Thymus (tissue), 14 donors: ENCODE results near the gene CDKN2B. TPM values are rescaled to one million over a fixed set of nuclear protein-coding genes. Genes with fewer than 3 reads are reported as not detected.
A peak's percentile ranks its signal among the peaks of the same experiment; 100 is the strongest.
"Not testable (repeated sequence)": the region's sequence is repeated elsewhere in the genome, so short reads cannot be mapped to it uniquely, and the experiment has no call there.

Experiments used
- DNase-seq, 9 donors: peaks; one replicate each; pipeline ENCODE4 v3.0.0-alpha.2; 2013; ENCODE audit warnings: low spot score in 9 of 9, low read depth in 6 of 9, missing footprints in 1 of 9
- H3K27ac ChIP-seq, 2 donors: one replicate each; pipeline ENCODE4 v1.5.1; 2013; ENCODE audit warnings: control low read depth in 1 of 2, low read depth in 1 of 2, low read length in 1 of 2, mild to moderate bottlenecking in 1 of 2, moderate library complexity in 1 of 2
- H3K27me3 ChIP-seq, 2 donors: one replicate each; pipeline ENCODE4 v1.5.1; 2013; ENCODE audit warnings: low read length in 1 of 2; ENCODE audit not compliant: control insufficient read depth in 2 of 2, insufficient read depth in 1 of 2
- H3K36me3 ChIP-seq, 2 donors: one replicate each; pipeline ENCODE4 v1.5.1; 2013; ENCODE audit warnings: low read length in 1 of 2, mild to moderate bottlenecking in 1 of 2, moderate library complexity in 1 of 2; ENCODE audit not compliant: control insufficient read depth in 2 of 2, insufficient read depth in 2 of 2
- H3K4me1 ChIP-seq, 2 donors: one replicate each; pipeline ENCODE4 v1.5.1; 2013; ENCODE audit warnings: low read length in 2 of 2; ENCODE audit not compliant: control insufficient read depth in 2 of 2, insufficient read depth in 2 of 2
- H3K4me3 ChIP-seq, 2 donors: one replicate each; pipeline ENCODE4 v1.5.1; 2013; ENCODE audit warnings: low read length in 2 of 2, control low read depth in 1 of 2, mild to moderate bottlenecking in 1 of 2
- H3K9me3 ChIP-seq, 2 donors: one replicate each; pipeline ENCODE4 v1.5.1; 2013; ENCODE audit warnings: low read length in 1 of 2, mild to moderate bottlenecking in 1 of 2; ENCODE audit not compliant: control insufficient read depth in 2 of 2, insufficient read depth in 1 of 2
- WGBS: extraction: QIAGEN DNeasy Blood & Tissue Kit; methylation state at CpG from one replicate; pipeline ENCODE4 v1.1.7; 2013; 5-methylcytosine and 5-hydroxymethylcytosine counted together
- long read RNA-seq, 10 donors: transcript quantifications; one replicate each; lab custom pipeline, GENCODE V29; 2026
- polyA plus RNA-seq: library from polyadenylated mRNA; stranded (reverse); fragments of 200-250 nt; gene quantifications from one replicate; pipeline ENCODE4 v1.2.3, GENCODE V29; 2013
- total RNA-seq: library from RNA; stranded (reverse); fragments of 120-200 nt; gene quantifications from one replicate; pipeline ENCODE4 v1.2.4, GENCODE V29; 2013
- donor health status: healthy.

CDKN2B gene
- total RNA-seq = 0.80 TPM
- polyA plus RNA-seq = 7.3 TPM
- long read RNA-seq, donor 1 = 0 reads
- long read RNA-seq, donor 2 = 0 reads
- long read RNA-seq, donor 3 = 0 reads
- long read RNA-seq, donor 4 = 0 reads
- long read RNA-seq, donor 5 = 0 reads
- long read RNA-seq, donor 6 = 0 reads
- long read RNA-seq, donor 7 = 0 reads
- long read RNA-seq, donor 8 = 0 reads
- long read RNA-seq, donor 9 = 0 reads
- long read RNA-seq, donor 10 = 0 reads

- Histone ChIP-seq H3K4me1 (peaks cover 2 to 11% of the 10 kb centered on the region in 2 donors), H3K4me3 (peak within 1 kb of the TSS; percentile 39 to 45), H3K27ac (no peak within 1 kb of the TSS), H3K27me3 (peaks cover 49 to 78% of the 10 kb centered on the region in 2 donors), H3K9me3 (no peaks in the 10 kb centered on the region), H3K36me3 (no peaks in the 10 kb centered on the region)
- peak in 3 of 9 donors; percentile 36 to 61 (median 57) for DNase-seq
- 3% methylated on average over 86 of the region's 86 CpGs for WGBS
These were observed at the start of gene CDKN2B for GRCh38 chr9:22008717-22009505. Gene CDKN2B (minus strand): TSS chr9:22009305. CDS start chr9:22008953, 352 bp downstream.

- 98% methylated on average over 6 of the region's 6 CpGs for WGBS
These were observed 48.9 kb upstream of the CDKN2B start for GRCh38 chr9:22057972-22058371.

GRCh38 chr9:22056402-22056801, 47.3 kb upstream of the CDKN2B start:
- H3K36me3 ChIP-seq = no peaks in the 10 kb centered on the region
- no peak overlapping the region for H3K4me3 ChIP-seq
- H3K9me3 ChIP-seq = no peaks in the 10 kb centered on the region
- 55% methylated on average over 3 of the region's 3 CpGs for WGBS
- no peak for DNase-seq
- no peaks in the 10 kb centered on the region for H3K4me1 ChIP-seq
- H3K27ac ChIP-seq = no peak overlapping the region
- no peaks in the 10 kb centered on the region for H3K27me3 ChIP-seq

More at GRCh38 chr9:22057972-22058371, 48.9 kb upstream of the CDKN2B start:
- H3K9me3 ChIP-seq, H3K4me3 ChIP-seq, H3K36me3 ChIP-seq, DNase-seq, H3K27ac ChIP-seq, H3K27me3 ChIP-seq, H3K4me1 ChIP-seq: not testable (repeated sequence)

- Histone ChIP-seq H3K36me3 (no peaks in the 10 kb centered on the region), H3K4me1 (peaks cover 4 to 6% of the 10 kb centered on the region in 2 donors), H3K27ac (no peak overlapping the region), H3K9me3 (no peaks in the 10 kb centered on the region), H3K27me3 (no peaks in the 10 kb centered on the region), H3K4me3 (no peak overlapping the region)
- DNase-seq = no peak
These were observed 46.0 kb upstream of the CDKN2B start for GRCh38 chr9:22055090-22055489.

GRCh38 chr9:22054529-22054928, 45.4 kb upstream of the CDKN2B start:
- Histone ChIP-seq H3K27me3 (no peaks in the 10 kb centered on the region), H3K36me3 (no peaks in the 10 kb centered on the region), H3K9me3 (no peaks in the 10 kb centered on the region), H3K27ac (no peak overlapping the region), H3K4me1 (peaks cover 4 to 6% of the 10 kb centered on the region in 2 donors), H3K4me3 (no peak overlapping the region)
- WGBS = 95% methylated on average over 2 of the region's 2 CpGs
- no peak for DNase-seq

- no peak overlapping the region for H3K27ac ChIP-seq
- H3K36me3 ChIP-seq = no peaks in the 10 kb centered on the region
- H3K4me3 ChIP-seq = no peak overlapping the region
- H3K9me3 ChIP-seq = no peaks in the 10 kb centered on the region
- 98% methylated on average over 3 of the region's 3 CpGs for WGBS
- no peak for DNase-seq
- no peaks in the 10 kb centered on the region for H3K27me3 ChIP-seq
- H3K4me1 ChIP-seq = peaks cover 4 to 6% of the 10 kb centered on the region in 2 donors
These were observed 45.0 kb upstream of the CDKN2B start for GRCh38 chr9:22054076-22054475.

- no peak overlapping the region for H3K4me3 ChIP-seq
- no peaks in the 10 kb centered on the region for H3K9me3 ChIP-seq
- WGBS = 64% methylated on average over 2 of the region's 2 CpGs
- H3K27me3 ChIP-seq = no peaks in the 10 kb centered on the region
- DNase-seq = no peak
- peaks cover 4 to 6% of the 10 kb centered on the region in 2 donors for H3K4me1 ChIP-seq
- no peaks in the 10 kb centered on the region for H3K36me3 ChIP-seq
- H3K27ac ChIP-seq = no peak overlapping the region
These were observed 44.1 kb upstream of the CDKN2B start for GRCh38 chr9:22053178-22053577.

GRCh38 chr9:22052376-22052945, 43.4 kb upstream of the CDKN2B start:
- no peaks in the 10 kb centered on the region for H3K36me3 ChIP-seq
- H3K27me3 ChIP-seq = no peaks in the 10 kb centered on the region
- H3K4me1 ChIP-seq = peaks cover 4 to 6% of the 10 kb centered on the region in 2 donors
- DNase-seq = no peak
- H3K4me3 ChIP-seq = no peak overlapping the region
- WGBS = 76% methylated on average over 4 of the region's 4 CpGs
- no peak overlapping the region for H3K27ac ChIP-seq
- H3K9me3 ChIP-seq = no peaks in the 10 kb centered on the region

GRCh38 chr9:22050924-22051323, 41.8 kb upstream of the CDKN2B start:
- Histone ChIP-seq H3K4me1 (peaks cover 4 to 6% of the 10 kb centered on the region in 2 donors), H3K36me3 (no peaks in the 10 kb centered on the region), H3K27ac (peak overlapping the region in 1 of 2 donors; percentile 26), H3K4me3 (no peak overlapping the region), H3K27me3 (no peaks in the 10 kb centered on the region), H3K9me3 (no peaks in the 10 kb centered on the region)
- peak in 8 of 9 donors; percentile 8 to 72 (median 36) for DNase-seq
- WGBS = 9% methylated on average over 4 of the region's 4 CpGs
